ENCODE results near the gene ADK.

The ADK gene

GRCh38 chr10:74620626-74621025 is 469.6 kb downstream of the ADK start:
- H3K27ac ChIP-seq (replicated peaks) = no peak overlapping the region
- TF ChIP-seq POLR2AphosphoS5 (IDR thresholded peaks at IDR 0.05; ENCODE audit: low read depth) (no peak), SPI1 (IDR thresholded peaks at IDR 0.05; ENCODE audit: borderline replicate concordance, low read depth) (no peak), REST (IDR thresholded peaks at IDR 0.05; ENCODE audit: insufficient replicate concordance, low read depth) (no peak), CTCF (IDR thresholded peaks at IDR 0.05; ENCODE audit: insufficient read depth, low read length) (no peak), GABPA (IDR thresholded peaks at IDR 0.05; ENCODE audit: low read depth) (no peak)
- DNase-seq (ENCODE audit: low read depth in 1 of 2, low spot score in 1 of 2) = no peak
- no peak overlapping the region for H3K4me3 ChIP-seq (replicated peaks; ENCODE audit: insufficient read depth, low read length)
- H3K27me3 ChIP-seq (ENCODE audit: insufficient read depth, poor library complexity, severe bottlenecking) = no peaks in the 10 kb centered on the region

GRCh38 chr10:74623786-74624185 is 472.8 kb downstream of the ADK start:
- TF ChIP-seq GABPA (IDR thresholded peaks at IDR 0.05; ENCODE audit: low read depth) (no peak), SPI1 (IDR thresholded peaks at IDR 0.05; ENCODE audit: borderline replicate concordance, low read depth) (no peak), POLR2AphosphoS5 (IDR thresholded peaks at IDR 0.05; ENCODE audit: low read depth) (no peak), CTCF (IDR thresholded peaks at IDR 0.05; ENCODE audit: insufficient read depth, low read length) (no peak), REST (IDR thresholded peaks at IDR 0.05; ENCODE audit: insufficient replicate concordance, low read depth) (no peak)
- no peak for DNase-seq (ENCODE audit: low read depth in 1 of 2, low spot score in 1 of 2)
- Histone ChIP-seq H3K4me3 (replicated peaks; ENCODE audit: insufficient read depth, low read length) (no peak overlapping the region), H3K27ac (replicated peaks) (no peak overlapping the region), H3K27me3 (ENCODE audit: insufficient read depth, poor library complexity, severe bottlenecking) (no peaks in the 10 kb centered on the region)

GRCh38 chr10:74624501-74624900 is 473.5 kb downstream of the ADK start:
- Histone ChIP-seq H3K4me3 (replicated peaks; ENCODE audit: insufficient read depth, low read length) (no peak overlapping the region), H3K27ac (replicated peaks) (no peak overlapping the region)
- TF ChIP-seq POLR2AphosphoS5 (IDR thresholded peaks at IDR 0.05; ENCODE audit: low read depth) (no peak), REST (IDR thresholded peaks at IDR 0.05; ENCODE audit: insufficient replicate concordance, low read depth) (no peak), SPI1 (IDR thresholded peaks at IDR 0.05; ENCODE audit: borderline replicate concordance, low read depth) (no peak), GABPA (IDR thresholded peaks at IDR 0.05; ENCODE audit: low read depth) (no peak), CTCF (IDR thresholded peaks at IDR 0.05; ENCODE audit: insufficient read depth, low read length) (no peak)

More at GRCh38 chr10:74624501-74624900, 473.5 kb downstream of the ADK start:
- no peaks in the 10 kb centered on the region for H3K27me3 ChIP-seq (ENCODE audit: insufficient read depth, poor library complexity, severe bottlenecking)
- no peak for DNase-seq (ENCODE audit: low read depth in 1 of 2, low spot score in 1 of 2)

All from HL-60 (cell line).